ENCODE measurements around the gene LINGO3.
A peak's percentile ranks its signal among the peaks of the same experiment; 100 is the strongest.

Gene LINGO3

GRCh38 chr19:2271234-2272103 lies 36.5 kb downstream of the LINGO3 start (continued):
- TF ChIP-seq ZNF777 (tag by site-specific recombination; IDR thresholded peaks at IDR 0.05; ENCODE audit: borderline replicate concordance), result no peak
- TF ChIP-seq, protein P1, sequence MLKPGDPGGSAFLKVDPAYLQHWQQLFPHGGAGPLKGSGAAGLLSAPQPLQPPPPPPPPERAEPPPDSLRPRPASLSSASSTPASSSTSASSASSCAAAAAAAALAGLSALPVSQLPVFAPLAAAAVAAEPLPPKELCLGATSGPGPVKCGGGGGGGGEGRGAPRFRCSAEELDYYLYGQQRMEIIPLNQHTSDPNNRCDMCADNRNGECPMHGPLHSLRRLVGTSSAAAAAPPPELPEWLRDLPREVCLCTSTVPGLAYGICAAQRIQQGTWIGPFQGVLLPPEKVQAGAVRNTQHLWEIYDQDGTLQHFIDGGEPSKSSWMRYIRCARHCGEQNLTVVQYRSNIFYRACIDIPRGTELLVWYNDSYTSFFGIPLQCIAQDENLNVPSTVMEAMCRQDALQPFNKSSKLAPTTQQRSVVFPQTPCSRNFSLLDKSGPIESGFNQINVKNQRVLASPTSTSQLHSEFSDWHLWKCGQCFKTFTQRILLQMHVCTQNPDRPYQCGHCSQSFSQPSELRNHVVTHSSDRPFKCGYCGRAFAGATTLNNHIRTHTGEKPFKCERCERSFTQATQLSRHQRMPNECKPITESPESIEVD (tag by site-specific recombination; IDR thresholded peaks at IDR 0.05), result no peak
- TF ChIP-seq SALL2 (tag by site-specific recombination; IDR thresholded peaks at IDR 0.05; ENCODE audit: borderline replicate concordance), result no peak
- no peak for TF ChIP-seq KLF16 (tag by site-specific recombination; IDR thresholded peaks at IDR 0.05)
- no peak for TF ChIP-seq ZNF768 (tag by site-specific recombination; IDR thresholded peaks at IDR 0.05)
- peak; percentile 15; the same call in 1 of the 2 replicates for TF ChIP-seq ZNF2 (tag by site-specific recombination; IDR thresholded peaks at IDR 0.05)
- no peak for TF ChIP-seq ZNF530 (tag by site-specific recombination; IDR thresholded peaks at IDR 0.05; ENCODE audit: low read depth)
- no peak for TF ChIP-seq YY2 (tag by site-specific recombination; IDR thresholded peaks at IDR 0.05)
- no peak for TF ChIP-seq REST (tag by site-specific recombination; IDR thresholded peaks at IDR 0.05)
- peak; percentile 25; the same call in 1 of the 2 replicates for TF ChIP-seq ZBTB17 (tag by site-specific recombination; IDR thresholded peaks at IDR 0.05)
- no peak for TF ChIP-seq ZNF701 (tag by site-specific recombination; IDR thresholded peaks at IDR 0.05)
- TF ChIP-seq, protein P2, sequence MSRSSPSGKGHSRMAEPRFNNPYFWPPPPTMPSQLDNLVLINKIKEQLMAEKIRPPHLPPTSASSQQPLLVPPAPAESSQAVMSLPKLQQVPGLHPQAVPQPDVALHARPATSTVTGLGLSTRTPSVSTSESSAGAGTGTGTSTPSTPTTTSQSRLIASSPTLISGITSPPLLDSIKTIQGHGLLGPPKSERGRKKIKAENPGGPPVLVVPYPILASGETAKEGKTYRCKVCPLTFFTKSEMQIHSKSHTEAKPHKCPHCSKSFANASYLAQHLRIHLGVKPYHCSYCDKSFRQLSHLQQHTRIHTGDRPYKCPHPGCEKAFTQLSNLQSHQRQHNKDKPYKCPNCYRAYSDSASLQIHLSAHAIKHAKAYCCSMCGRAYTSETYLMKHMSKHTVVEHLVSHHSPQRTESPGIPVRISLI (tag by site-specific recombination; IDR thresholded peaks at IDR 0.05), result no peak
- TF ChIP-seq ZNF785 (tag by site-specific recombination; IDR thresholded peaks at IDR 0.05), result no peak
- no peak for TF ChIP-seq SCRT1 (tag by site-specific recombination; IDR thresholded peaks at IDR 0.05; ENCODE audit: borderline replicate concordance)
- TF ChIP-seq ZNF138 (tag by site-specific recombination; IDR thresholded peaks at IDR 0.05; ENCODE audit: borderline replicate concordance), result no peak
- no peak for TF ChIP-seq ZNF341 (tag by site-specific recombination; IDR thresholded peaks at IDR 0.05; ENCODE audit: low read depth)
- no peak for TF ChIP-seq ZBTB44 (tag by site-specific recombination; IDR thresholded peaks at IDR 0.05)
- peak; percentile 64; the same call in 1 of the 2 replicates for TF ChIP-seq ZBTB48 (tag by site-specific recombination; IDR thresholded peaks at IDR 0.05)
- TF ChIP-seq, protein P3, sequence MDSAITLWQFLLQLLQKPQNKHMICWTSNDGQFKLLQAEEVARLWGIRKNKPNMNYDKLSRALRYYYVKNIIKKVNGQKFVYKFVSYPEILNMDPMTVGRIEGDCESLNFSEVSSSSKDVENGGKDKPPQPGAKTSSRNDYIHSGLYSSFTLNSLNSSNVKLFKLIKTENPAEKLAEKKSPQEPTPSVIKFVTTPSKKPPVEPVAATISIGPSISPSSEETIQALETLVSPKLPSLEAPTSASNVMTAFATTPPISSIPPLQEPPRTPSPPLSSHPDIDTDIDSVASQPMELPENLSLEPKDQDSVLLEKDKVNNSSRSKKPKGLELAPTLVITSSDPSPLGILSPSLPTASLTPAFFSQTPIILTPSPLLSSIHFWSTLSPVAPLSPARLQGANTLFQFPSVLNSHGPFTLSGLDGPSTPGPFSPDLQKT (IDR thresholded peaks at IDR 0.05; ENCODE audit: borderline replicate concordance, low read depth, low read length), result no peak
- TF ChIP-seq, protein P4, sequence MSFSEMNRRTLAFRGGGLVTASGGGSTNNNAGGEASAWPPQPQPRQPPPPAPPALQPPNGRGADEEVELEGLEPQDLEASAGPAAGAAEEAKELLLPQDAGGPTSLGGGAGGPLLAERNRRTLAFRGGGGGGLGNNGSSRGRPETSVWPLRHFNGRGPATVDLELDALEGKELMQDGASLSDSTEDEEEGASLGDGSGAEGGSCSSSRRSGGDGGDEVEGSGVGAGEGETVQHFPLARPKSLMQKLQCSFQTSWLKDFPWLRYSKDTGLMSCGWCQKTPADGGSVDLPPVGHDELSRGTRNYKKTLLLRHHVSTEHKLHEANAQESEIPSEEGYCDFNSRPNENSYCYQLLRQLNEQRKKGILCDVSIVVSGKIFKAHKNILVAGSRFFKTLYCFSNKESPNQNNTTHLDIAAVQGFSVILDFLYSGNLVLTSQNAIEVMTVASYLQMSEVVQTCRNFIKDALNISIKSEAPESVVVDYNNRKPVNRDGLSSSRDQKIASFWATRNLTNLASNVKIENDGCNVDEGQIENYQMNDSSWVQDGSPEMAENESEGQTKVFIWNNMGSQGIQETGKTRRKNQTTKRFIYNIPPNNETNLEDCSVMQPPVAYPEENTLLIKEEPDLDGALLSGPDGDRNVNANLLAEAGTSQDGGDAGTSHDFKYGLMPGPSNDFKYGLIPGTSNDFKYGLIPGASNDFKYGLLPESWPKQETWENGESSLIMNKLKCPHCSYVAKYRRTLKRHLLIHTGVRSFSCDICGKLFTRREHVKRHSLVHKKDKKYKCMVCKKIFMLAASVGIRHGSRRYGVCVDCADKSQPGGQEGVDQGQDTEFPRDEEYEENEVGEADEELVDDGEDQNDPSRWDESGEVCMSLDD (tag by site-specific recombination; IDR thresholded peaks at IDR 0.05), result peak; percentile 92
- peak; percentile 75 for TF ChIP-seq KLF1 (tag by site-specific recombination; IDR thresholded peaks at IDR 0.05)
- TF ChIP-seq ZNF664 (tag by site-specific recombination; IDR thresholded peaks at IDR 0.05), result no peak
- no peak for TF ChIP-seq ZNF404 (tag by site-specific recombination; IDR thresholded peaks at IDR 0.05)
- TF ChIP-seq PBX3 (CRISPR knock-in tag; IDR thresholded peaks at IDR 0.05), result no peak
- TF ChIP-seq ZFHX2 (tag by site-specific recombination; conservative IDR thresholded peaks at IDR 0.05), result no peak; the same call in 1 of the 2 replicates
- peak; percentile 42; the same call in 1 of the 2 replicates for TF ChIP-seq ZBTB7A (tag by site-specific recombination; IDR thresholded peaks at IDR 0.05; ENCODE audit: low read depth)
